Measurements from ENCODE around the gene BTN3A1.

DNA sequence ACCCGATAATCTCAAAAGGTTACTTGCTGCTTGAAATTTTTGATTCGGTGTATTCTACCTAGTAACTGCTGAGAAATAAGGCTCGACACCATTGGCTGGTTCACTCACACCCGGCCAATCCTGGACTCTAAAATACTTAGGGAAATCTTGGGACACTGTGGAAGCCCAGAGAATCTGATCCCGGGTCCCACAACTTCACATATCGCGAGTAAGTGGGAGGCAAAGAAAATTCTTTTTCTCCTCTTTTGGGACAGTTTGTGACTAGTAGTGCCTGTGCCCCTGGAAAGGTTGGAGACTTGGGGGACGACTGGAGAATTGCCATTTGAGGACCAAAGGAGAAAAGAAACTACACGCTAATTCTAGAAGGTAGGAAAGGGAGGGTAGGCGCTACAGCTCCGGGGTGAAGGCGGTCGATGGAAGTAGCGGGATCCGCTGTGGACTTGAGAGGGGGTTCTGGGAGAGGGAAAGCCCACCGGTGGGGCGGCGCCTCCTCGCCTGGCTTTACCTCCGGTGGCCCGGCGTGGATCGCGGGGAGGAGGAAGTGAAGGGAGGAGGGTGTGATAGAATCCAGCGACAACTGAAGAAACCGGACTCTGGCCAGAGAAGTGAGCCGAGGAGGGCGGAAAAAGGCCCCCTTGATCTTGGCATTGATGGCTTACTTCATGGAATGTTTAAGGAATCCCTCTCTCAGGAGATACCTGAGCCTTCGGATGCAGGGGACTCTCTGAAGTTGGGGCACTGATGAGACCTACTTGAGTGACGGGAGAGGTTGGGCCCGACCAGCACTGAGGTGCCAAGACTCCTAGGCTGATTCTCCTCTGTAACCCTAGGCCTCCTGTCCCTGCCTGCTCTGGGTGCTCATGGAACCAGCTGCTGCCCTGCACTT lies 19.4 kb downstream of the BTN3A1 start:
- TF ChIP-seq, protein P1, sequence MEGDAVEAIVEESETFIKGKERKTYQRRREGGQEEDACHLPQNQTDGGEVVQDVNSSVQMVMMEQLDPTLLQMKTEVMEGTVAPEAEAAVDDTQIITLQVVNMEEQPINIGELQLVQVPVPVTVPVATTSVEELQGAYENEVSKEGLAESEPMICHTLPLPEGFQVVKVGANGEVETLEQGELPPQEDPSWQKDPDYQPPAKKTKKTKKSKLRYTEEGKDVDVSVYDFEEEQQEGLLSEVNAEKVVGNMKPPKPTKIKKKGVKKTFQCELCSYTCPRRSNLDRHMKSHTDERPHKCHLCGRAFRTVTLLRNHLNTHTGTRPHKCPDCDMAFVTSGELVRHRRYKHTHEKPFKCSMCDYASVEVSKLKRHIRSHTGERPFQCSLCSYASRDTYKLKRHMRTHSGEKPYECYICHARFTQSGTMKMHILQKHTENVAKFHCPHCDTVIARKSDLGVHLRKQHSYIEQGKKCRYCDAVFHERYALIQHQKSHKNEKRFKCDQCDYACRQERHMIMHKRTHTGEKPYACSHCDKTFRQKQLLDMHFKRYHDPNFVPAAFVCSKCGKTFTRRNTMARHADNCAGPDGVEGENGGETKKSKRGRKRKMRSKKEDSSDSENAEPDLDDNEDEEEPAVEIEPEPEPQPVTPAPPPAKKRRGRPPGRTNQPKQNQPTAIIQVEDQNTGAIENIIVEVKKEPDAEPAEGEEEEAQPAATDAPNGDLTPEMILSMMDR (IDR thresholded peaks at IDR 0.05 in 4 of 5, conservative IDR thresholded peaks at IDR 0.05 in 1 of 5), result no peak
- peak in 1 of 2 donors; percentile 60 for TF ChIP-seq POLR2A (IDR thresholded peaks at IDR 0.05)
